ENCODE measurements around the gene LYG1.
"Not testable (repeated sequence)": the region's sequence is repeated elsewhere in the genome, so short reads cannot be mapped to it uniquely, and the experiment has no call there.

Gene LYG1

DNA sequence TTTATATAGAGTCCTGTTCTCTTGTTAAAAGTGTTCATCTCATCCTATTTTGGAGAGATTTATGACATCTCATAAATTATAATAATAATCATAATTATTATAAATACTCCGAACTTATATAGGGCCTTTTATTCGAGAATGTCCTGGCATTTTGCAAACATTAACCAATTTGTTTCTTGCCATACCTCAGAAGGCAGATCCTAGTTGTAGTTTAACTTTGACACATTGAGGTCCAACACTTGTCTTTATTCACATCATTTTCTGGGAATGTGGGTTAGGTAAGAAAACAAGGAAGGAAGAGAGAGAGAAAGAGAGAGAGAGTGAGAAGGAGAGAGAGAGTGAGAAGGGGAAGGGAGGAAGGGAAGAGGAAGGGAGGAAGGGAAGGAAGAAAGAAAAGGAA is at the start of gene LYG1:
LYG1 (minus strand) TSS at position 101 of the 400 bp plus-strand sequence. CDS start 5,527 bp downstream, outside the sequence.
- DNase-seq: not testable (repeated sequence)

DNA sequence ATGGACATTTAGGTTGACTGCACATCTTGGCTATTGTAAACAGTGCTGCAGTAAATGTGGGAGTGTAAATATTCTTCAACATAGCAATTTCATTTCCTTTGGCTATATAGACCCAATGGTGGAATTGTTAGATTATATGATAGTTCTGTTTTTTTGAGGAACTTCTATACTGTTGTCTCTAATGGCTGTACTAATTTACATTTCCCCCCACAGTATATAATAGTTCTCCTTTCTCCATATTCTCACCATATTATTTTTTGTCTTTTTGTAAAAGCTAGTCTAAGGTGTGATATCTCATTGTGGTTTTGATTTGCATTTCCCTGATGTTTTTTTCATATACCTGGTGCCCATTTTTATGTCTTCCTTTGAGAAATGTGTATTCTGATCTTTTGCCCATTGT is 49.2 kb upstream of the LYG1 start:
- DNase-seq: no peak

DNA sequence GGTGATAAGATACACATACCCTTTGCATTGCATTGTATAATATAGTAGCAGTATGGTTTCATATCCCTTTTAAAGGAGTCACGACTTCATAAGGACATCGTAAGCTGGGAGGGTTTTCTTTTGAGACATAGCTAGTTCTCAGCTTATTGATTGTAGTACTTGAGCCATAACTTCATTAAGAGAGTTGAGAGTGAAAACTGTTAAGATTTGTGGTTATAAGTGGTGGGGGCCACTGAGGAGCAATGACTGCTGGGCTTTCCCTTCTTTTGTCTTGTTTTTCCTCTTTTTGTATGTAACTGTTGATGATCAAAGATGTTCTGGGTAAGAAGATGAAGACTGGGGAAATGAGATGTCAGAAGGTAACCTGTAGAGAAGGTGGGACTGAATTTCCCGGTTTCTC is 47.2 kb upstream of the LYG1 start:
- DNase-seq: no peak

DNA sequence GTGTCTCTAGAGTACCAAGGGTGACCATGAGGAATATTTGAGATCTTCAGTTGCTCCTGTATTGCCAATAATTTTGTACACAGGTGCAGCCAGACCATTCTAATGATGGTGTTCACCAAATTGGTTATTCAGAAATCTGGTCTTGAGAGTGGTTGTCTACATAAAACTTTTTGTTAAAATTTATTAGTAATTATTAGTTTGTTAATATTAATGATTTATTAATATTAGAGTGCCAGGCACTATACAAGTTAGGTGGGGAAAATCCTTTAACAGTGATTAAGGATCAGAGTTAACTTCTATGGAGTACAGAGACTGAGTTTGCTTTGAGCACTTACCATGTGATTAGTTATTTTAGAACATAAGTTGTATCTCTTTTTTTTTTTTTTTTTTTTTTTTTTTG is 45.2 kb upstream of the LYG1 start:
- no peak for DNase-seq

DNA sequence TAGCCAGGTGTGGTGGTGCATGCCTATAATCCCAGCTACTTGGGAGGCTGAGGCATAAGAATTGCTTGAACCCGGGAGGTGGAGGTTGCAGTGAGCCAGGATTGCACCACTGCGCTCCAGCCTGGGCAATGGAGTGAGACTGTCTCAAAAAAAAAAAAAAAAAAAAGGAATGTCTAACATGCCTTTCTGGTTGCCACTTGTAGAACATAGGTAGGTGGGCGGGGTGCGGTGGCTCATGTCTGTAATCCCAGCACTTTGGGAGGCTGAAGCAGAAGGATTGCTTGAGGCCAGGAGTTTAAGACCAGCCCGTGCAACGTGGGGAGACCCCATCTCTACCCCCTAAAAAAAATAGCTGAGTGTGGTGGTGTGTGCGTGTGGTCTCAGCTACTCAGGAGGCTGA is 44.4 kb upstream of the LYG1 start:
- DNase-seq: not testable (repeated sequence)

DNA sequence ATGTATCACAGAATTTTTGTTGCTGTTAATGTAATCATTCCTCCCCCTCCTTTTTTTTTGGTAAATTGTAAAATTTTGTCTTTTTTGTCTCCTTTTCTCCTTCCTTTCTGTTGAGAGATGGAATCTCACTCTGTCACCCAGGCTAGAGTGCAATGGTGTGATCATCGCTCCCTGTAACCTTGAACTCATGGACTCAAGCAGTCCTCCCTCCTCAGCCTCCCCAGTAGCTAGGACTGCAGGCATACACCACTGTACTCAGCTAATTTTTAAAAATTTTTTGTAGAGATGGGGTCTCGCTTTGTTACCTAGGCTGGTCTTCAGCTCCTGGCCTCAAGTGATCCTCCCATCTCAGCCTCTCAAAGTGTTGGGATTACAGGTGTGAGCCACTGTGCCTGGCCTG is 41.5 kb upstream of the LYG1 start:
- no peak for DNase-seq

DNA sequence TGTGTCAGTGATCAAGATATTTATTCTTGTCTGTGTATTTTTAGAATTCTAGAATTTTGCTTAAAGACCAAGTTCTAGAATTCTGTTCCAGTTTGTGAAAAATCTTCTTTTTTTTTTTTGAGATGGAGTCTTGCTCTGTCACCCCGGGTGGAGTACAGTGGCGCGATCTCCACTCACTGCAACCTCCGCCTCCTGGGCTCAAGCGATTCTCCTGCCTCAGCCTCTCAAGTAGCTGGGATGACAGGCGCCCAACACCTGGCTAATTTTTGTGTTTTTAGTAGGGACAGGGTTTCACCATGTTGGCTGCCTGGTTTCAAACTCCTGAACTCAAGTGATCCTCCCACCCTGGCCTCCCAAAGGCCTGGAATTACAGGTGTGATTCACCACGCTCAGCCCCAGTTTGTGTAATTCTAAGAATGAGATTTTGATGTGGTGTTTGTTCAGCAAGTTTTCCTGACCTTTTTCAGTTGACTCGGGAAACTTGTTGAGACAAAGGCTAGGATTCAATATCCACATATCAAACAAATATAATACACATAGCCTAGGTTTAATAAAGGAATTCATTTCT is 39.8 kb upstream of the LYG1 start:
- DNase-seq: no peak

DNA sequence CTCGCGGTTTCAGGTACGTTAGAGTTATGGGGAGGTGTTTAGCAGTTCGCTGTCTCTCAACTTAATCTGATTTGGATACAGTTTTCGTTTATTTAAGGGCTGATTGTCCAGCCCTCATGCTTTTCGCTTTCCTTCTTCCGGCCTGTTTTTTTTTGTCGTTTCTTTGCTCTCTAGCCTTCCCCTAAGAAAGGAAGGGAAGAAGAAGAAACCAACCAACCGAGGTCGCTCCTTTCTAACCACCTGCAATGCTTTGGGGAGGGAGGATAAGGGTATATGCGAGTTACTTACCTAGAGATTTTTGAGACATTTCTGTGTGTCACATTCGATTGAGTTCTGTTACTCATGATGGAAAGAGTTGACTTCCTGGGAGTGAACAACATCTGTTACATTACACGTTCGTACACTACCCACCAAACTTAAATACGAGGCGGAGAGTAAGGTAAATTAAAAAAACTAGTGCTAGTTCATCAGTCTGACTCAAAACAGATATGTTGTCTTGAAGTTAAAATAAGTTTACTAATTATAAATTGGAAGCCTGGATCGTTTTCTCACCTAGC is 37.1 kb upstream of the LYG1 start:
- DNase-seq: peak; percentile 17

DNA sequence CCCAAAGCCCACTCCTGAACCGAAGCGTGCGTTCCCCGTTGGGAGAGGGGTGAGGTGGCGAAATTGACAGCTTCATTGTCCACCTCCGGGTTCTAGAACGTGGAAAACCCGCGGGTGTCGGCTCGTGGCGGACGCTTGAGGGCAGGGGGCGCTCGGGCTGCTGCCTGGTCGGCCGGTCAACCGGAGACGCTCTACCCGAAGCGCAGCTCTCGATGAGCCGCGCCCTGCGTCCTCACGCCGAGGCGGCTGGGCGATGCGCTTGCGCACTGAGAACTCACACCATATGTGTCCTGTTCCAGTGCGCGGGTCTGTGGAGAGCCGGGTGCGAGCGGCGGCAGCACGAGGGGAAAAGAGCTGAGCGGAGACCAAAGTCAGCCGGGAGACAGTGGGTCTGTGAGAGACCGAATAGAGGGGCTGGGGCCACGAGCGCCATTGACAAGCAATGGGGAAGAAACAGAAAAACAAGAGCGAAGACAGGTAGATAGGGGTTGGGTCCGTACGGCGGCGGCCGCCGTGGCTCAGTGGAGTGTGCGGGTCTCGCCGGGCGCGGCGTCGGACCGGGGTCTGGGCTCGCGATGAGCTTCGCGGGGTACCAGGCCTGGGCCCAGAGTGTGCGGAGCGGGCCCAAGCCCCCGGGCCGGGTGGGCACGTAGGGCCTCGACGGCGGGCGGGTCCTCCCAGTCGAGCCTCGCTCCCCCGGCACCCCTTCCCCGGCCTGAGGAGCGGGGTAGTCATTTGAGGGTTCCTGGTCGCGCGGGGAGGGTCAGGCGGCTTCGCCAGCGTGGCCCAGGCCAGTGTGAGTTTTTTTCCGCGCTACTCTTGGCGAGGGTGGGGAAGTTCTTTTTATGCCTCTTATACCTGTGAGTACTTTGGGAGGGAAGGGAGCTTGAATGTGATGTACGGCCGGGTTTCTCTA is 36.4 kb upstream of the LYG1 start, which contains the start of gene EIF5B:
EIF5B (plus strand) TSS at position 277 of the 916 bp plus-strand sequence; CDS start at position 443, 166 bp downstream.
- peak; percentile 91 for DNase-seq

DNA sequence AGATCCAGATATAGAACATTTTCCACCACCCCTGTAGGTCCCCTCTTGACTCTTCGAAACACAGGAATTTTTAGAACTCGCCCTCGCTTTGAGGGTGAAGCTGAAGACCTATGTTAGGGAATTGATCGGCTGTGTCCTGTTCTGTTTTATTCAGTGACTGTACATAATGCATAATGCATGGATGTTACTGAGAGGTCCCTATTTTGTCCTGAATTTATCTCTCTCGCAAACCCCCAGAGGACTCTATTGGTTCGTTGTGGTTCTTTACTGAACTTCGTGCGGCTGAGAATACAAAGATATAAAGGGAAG is 35.8 kb upstream of the LYG1 start:
- DNase-seq: no peak

DNA sequence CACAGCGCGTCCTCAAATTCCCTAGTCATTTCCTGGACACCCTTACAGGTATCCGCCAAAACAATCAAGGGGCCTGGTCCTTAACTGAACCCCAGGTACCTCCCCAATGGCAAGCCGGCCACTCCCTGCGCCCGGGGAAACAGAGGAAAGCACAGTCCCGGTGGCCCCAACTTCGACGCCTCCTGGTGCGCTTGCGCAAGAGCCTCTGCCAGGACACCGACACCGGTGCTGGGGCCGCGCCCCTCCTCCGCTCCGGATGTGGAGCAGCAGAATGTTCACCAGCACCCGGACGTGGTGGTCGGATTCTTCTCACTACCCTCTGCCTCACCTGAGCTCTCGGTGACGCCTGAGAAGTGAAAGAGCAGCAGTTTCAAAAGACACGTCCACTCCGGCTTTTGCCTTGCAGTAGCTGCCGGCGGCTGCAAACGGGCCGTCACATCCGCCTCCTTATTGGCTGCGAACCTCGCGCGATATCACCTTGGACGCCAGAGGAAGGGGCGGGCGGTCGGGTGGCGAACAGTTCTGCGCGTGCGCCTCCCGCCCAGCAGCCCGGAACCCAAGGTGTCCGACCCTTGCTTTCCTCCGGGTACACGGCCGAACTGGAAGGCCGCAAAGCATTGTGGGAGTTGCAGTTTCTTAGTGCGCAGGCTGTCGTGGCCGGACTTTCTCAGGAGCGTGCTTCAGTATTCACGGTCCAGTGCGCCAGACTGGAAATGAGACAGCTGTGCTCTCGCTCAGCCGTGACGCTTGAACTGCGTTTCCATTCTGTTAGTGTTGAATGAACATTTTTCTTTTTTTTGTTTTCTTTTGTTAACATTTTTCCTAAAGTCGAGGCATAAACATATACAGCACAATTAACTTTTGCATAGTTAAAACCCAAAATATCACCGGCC is 35.2 kb upstream of the LYG1 start, which contains the start of gene TXNDC9:
TXNDC9 (minus strand) TSS at position 423 of the 893 bp plus-strand sequence. CDS start 3,123 bp downstream, outside the sequence.
- DNase-seq: peak; percentile 98

DNA sequence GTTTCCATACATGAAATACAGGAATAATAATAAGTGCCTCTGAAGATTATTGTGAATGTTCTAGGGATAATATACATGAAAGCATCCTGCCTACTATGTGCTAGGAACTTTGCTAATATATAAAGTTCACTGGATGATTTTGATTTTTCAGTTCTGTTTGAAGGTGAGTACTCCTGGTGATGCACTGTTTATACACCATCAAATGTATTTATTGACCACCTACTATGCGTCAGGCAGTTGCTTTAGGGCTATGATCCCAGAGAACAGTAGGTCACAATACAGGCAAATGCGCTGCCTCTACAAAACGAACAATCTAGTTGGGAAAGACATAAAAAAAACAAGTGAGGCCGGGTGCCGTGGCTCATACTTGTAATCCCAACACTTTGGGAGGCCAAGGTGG is 24.4 kb upstream of the LYG1 start:
- DNase-seq: no peak

DNA sequence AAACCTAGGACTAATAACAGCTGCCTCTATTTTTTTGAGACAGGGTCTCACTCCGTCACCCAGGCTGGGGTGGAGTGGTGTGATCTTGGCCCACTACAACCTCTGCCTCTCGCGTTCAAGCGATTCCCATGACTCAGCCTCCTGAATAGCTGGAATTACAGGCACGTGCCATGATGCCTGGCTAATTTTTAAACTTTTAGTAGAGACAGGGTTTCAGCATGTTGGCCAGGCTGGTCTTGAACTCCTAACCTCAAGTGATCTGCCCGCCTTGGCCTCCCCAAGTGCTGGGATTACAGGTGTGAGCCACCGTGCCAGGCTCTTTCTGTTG is 16.8 kb upstream of the LYG1 start:
- not testable (repeated sequence) for DNase-seq

DNA sequence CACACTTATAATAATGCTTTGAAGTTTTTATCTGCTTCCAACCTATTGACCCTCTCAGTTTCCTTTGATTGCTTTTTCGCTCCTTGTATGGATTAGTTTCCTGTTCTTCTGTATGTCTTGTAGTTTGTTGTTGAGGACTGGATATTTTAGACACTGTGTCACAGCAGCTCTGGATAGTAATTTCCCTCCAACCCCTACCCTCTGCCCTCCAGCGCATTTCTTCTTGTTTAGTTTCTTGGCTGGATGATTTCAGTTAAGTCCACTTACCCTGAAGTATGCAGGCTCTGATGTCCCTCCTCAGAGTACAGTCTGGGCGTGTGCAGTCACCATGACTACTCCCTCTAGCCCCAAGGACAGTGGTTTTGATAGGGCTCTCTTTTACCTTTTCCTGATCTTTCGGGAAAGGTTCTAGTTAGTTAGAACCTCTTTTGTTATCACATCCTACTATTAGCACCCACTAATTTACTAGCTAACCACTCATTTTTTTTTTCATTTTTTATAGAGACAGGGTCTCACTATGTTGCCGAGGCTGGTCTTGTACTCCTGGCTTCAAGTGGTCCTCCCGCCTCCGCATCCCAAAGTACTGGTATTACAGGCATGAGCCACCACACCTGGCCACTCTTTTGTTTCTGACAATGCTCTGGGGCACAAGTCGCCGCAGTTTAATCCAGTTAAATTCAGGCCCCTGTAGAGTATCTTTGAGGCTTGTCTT is 16.3 kb upstream of the LYG1 start:
- DNase-seq: no peak

DNA sequence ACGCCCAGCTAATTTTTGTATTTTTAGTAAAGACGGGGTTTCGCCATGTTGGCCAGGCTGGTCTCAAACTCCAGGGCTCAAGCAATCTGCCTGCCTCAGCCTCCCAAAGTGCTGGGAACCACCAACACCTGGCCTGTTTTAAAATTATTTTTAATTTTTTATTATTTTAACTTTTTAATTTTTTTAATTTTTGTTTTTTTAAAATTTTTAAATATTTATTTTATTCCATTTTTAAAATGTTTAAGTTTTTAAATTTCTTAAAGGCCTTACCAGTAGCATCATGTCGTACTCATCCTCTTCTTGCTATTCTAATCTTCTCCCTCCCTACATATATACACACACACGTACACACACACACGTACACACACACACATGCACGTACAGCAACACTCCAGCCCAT is 1.4 kb downstream of the LYG1 start:
- DNase-seq: no peak

DNA sequence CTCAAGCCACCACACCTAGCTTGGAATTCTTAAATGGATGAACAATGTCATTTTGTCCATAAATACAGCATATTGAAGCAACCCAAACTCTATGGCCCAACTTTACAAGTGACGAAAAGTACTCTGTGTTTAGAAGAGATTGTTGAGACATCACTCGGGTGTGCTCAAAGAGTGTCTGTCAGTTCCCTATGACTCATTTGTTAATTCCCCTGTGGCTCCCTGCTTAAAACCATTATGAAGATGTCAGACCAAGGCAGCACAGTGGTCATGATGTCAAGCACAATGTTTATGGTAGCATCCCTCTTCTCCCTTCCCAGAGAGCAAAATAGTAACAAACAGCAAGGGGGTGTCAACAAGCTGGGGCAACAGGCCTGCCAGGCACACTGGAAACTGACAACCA is 3.0 kb downstream of the LYG1 start:
- no peak for DNase-seq

DNA sequence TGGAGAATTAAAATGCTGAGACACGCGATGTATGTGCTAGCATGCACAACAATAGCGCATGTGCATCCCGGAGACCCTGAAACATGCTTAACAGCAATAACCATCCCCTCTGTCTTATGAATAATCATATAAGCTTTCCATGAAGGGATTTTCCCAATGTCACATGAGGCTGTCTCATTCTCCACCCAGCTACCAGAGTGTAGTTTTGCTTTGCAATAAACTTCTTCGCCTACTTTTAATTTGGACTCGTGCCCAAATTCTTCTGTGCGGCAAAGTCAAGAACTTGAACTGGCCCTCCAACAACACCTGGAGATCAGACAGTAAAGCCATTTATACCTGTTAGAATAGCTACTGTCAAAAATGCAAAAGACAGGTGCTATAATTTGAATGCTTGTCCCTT is 15.5 kb downstream of the LYG1 start:
- no peak for DNase-seq

DNA sequence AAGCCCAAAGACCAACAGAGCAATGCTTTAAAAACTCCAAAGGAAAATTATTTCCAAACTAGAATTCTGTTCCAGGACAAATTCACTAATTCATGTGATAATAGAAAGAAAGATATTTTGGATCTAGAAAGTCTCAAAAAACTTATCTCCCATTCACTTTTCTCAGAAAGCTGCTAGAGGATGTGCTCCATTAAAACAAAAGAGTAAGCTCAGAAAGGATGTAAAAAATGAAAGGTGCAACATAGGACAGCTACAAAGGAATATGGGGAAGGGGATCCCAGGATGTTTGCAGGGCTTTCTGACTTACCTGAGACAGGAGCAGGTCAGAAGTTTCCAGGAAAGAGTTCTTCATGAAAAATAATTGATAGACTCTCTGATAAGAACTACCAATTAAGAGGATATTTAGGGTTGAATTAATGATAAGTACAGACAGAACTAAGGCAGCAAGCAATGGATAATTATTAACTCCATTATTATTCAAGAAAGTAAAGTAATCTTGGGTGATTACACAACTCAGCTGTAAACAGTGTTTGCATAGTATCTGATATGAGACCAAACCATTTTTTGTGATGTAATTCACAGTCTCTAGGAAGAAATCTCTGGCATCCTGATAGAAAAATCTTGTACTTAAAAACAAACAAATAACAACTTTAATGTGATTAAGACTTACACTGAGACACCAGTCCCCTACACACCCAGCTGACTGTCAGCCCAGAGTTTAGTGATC is 20.9 kb downstream of the LYG1 start:
- DNase-seq: no peak

DNA sequence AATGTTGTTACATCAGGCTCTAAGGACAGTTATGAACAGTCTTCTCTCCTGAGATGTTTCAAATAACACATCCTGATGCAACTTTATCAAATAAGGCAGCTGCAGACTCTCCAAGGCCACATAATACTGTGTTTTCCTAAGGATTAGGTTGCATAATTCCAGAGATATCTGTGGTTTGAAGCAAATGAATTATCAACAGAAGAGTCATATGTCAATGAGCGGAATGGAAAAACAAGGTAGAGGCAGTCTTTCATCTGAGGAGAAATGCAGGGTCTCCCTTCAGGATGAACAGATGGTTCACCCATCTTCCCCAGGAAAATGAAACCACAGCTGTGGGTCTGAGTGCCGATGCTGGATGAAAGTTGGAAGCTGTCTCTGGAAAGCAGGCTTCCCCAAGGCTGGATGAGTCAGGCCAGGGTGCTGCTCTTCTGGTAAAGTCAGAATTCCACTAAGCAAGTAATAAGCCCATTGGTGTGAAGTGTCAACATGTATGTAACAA is 22.2 kb downstream of the LYG1 start:
- DNase-seq: no peak

DNA sequence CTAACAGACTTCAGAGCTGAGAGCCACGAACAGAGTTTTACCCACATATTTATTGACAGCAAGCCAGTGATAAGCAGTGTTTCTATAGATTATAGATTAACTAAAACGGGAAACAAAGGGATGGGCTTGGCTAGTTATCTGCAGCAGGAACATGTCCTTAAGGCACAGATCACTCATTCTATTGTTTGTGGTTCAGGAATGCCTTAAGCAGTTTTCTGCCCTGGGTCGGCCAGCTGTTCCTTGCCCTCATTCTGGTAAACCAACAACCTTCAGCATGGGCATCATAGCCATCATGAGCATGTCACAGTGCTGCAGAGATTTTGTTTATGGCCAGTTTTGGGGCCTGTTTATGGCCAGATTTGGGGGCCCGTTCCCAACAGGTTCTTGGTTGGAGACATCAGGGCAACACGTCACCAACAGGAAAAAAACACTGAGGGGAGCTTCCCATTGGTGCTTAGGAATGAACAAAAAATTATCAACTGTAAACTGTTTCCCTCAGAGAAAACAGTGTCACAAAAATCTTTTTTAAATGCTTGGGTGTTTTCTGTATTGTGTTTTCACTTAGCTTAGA is 22.7 kb downstream of the LYG1 start:
- DNase-seq: not testable (repeated sequence)

DNA sequence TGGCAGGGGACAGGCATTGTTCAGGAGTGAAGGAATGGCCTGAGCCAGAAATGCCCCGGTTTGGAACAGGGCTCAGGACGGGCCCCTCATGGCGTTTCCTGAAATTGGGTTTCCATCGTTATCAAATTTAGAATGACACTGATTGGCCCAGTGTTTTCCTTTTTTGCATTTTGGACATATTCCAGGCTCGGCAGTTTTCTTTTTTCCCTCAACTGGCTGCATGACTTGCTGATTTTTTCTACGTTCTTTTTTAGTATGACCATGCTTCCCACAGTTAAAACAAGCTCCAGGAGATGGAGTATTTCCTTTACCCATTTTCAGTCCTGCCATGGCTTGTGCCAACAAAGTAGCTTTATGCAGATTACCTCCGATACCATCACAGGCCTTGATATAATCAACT is 25.1 kb downstream of the LYG1 start:
- DNase-seq: no peak
